HG03095 (cell line): Measurements from ENCODE around the gene TLE2.
"Not testable (repeated sequence)": the region's sequence is repeated elsewhere in the genome, so short reads cannot be mapped to it uniquely, and the experiment has no call there.

Experiments
- ATAC-seq: cut with Tn5 transposase; IDR thresholded peaks from one replicate; pipeline ENCODE4 v1.9.1; 2021; ENCODE audit warnings: moderate library complexity; ENCODE audit not compliant: unreplicated experiment

The TLE2 gene

DNA sequence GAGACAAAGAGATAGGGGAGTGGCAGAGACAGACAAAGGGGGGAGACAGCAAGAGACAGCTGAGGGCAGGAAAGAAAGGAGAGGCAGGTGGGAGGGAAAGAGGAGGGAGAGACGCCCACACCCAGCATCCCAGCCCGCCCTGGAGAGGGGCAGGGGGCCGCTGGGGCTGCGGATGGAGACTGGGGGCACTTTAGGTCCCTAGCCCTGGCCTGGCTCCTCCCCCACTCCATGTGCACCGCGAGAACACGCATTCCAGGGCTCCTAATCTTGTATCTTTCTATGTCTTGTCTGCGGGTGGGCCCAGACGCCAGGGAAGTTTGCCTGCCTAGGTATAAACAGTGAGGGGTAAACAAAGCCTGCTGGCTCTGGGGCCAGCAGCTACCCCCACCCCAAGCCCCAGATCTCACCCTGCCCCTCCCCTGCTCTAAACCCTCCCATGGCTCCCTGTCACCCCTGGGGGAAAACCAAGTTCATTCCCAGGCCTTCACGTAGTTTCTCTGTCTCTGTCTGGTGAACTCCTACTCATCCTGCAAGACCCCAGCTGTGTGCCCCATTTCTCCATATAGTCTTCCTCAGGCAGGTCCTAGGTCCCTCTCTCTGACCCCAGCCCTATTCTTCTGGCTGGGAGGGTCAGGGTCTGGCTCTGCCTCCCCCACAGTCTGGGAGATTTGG is 27.5 kb upstream of the TLE2 start:
- ATAC-seq, result no peak

DNA sequence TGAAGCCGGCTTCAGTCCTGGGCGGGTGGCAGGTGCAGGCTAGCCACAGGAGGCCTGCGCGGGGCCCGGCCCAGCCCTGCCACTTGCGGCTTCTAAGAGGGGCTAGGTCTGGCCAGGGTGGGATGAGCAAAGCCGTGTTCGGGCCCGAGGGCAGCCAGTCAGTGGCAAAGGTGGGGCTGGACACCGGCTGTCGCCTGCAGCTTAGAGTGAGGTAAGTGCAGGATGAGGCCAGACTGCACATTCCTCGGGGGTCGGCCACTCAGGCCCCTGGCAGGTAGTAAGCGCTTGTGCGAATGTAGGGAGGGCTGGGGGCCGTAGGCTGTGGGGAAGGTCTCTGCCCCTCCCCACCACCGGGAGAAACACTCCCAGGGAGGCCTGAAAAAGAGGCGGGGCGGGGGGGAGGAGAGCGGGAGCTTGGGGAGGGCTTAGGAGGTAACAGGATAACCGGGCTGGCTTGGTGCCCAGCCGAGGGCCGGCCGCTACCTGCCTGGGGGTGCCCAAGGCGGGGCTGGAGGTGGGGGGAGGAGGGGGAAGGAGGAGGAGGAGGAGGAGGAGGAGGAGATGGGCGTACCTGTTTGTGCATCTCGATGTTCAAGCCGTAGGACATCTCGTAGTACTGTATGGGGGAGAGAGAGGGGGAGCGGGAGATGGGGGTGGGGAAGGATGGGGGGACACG is 26.8 kb upstream of the TLE2 start:
- no peak for ATAC-seq

DNA sequence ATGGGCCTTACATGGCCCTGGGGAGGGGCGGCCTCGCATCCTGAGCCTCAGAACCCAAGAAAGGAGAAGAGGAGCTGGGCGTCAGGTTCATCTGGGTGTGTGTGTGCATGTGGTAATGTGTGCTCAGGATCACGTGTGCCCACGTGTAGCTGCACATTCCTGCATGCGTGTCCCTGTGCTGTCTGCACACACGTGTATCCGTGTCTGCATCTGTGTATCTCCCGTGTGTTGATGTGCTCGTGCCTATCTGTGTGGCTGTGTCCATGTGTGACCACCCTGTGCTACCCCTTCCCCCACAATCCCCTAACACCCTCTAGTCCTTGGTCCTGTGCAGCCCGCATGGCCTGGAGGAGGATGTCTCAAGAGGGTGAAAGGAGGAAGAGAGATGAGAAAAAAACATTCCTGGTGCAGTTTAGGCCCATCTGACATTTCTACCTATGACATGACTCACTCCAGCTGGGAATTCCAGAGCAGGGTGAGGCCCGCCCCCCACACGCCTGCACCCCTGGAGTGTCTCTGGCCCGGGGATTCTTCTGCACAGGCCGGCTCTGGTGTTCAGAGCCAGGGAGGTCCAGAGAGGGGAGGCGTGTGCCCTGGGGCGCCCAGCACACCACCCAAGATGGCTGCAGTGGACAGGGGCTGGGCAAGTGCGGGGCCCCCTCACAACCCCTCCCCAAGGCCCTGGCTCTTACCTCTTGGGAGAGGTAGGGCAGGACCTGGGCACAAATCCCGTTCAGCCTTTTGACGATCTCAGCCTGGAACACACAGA is 26.1 kb upstream of the TLE2 start:
- no peak for ATAC-seq

DNA sequence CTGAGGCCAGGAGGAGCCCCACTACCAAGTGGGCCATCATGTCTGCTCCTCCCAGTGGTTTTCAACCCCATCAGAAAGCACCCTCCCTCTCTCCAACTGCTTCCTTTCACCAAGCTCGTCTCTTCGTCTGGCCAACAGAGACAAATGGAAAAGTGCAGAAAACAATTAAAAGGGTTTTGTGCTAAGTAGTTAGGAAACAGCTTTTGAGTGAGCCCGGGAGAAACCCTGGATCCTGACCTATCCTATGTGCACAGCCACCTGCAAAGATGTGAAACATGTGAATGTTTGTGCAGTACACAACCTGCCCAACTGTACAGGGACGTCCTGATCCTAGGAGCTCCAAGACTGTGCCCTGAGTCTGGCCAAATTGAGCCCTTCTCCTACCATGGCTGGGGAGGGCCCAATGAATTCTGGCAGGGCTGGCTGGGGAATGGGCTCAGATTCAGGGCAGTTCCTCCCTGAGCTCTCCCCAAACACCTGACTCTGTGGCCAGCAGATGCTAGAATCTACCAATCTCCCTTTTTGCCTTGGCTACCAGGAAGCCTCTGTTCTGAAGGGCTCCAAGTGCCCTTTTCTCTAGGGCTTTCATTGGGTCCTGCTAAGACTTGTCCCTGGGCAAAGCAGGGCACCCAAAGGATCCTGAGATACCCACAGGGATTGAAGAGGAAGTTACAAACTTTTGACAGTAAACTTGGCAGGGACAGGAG is 25.3 kb upstream of the TLE2 start:
- ATAC-seq, result no peak

DNA sequence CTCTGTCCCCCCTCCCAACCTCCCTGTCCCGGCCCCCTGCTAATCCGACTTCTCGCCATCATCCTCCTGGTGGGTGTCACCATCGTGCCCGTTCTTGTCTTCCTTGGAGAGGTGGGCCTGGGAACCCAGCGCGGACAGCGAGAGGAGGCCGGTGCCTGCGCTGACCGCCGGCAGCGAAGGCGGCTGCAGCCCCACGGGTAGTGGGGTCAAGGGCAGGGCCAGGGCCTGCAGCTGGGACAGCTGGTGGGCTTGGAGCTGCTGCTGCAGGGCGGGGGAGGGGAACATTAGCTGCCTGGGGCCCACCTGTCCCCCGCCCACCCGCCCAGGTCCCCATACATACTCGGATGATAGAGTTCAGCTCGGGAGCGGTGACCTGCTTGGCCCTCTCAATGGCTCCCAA is 24.7 kb upstream of the TLE2 start:
- no peak for ATAC-seq

DNA sequence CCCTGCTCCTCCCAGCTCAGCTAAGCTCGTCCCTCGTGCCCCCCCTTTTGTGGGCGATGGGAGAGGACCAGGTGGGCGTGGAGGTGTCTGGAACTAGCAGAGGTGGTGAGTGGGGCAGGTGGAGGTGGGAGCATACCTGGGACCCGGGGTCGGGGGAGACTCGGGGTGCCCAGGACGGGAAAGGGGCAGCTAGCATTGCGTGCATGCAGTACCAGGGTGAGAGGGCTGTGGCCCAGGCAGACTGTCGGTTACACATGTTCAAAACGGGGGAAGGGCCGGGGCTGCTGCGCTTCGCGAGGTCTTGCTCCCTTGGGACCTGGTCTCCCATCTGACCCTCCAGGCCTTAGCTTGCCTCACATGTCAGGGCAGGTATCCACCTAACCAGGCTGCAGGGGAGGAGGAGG is 24.1 kb upstream of the TLE2 start:
- no peak for ATAC-seq

DNA sequence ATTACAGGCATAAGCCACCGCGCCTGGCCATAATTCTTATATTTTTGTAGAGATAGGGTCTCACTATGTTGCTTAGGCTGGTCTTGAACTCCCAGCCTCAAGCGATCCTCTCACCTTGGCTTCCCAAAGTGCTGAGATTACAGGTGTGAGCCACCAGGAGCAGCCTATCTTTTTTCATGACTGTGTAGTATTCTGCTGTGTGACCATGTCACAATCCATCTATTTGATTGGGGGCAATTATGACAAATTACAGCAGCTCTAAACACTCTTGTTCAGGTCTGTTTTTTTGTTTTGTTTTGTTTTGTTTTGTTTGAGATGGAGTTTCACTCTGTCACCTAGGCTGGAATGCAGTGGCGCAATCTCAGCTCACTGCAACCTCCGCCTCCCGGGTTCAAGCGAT is 20.9 kb upstream of the TLE2 start:
- not testable (repeated sequence) for ATAC-seq

DNA sequence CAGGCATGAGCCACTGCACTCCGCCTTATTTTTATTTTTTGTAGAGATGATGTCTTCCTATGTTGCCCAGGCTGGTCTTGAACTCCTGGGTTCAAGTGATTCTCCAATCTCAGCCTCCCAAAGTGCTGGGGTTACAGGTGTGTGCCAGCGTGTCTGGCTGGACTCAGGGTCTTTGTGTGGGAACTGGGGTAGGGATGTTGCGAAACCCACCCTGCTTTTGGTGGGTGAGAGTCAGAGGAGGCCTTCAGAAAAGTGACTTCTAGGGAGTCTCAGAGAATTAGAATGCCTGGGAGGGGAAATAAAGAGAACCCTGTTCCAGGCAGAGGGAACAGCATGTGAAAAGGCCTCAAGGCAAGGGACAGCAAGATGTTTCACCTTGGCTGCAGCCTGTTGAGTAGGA is 20.0 kb upstream of the TLE2 start:
- ATAC-seq, result no peak

DNA sequence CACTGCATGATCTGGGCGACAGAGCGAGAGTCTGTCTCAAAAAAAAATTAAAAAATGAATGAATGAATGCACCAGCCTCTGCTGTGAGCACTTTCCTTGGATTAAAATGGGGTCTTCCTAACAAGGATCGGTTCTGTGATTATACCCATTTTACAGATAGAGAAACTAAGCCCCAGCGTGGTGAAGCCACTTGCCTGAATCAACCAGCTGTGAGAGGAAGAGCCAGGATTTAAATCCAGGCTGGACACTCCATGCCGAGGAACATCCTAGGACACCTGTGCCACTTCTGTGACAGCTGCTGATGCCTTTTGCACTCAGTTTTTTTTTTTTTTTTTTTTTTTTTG is 19.1 kb upstream of the TLE2 start:
- ATAC-seq, result no peak

DNA sequence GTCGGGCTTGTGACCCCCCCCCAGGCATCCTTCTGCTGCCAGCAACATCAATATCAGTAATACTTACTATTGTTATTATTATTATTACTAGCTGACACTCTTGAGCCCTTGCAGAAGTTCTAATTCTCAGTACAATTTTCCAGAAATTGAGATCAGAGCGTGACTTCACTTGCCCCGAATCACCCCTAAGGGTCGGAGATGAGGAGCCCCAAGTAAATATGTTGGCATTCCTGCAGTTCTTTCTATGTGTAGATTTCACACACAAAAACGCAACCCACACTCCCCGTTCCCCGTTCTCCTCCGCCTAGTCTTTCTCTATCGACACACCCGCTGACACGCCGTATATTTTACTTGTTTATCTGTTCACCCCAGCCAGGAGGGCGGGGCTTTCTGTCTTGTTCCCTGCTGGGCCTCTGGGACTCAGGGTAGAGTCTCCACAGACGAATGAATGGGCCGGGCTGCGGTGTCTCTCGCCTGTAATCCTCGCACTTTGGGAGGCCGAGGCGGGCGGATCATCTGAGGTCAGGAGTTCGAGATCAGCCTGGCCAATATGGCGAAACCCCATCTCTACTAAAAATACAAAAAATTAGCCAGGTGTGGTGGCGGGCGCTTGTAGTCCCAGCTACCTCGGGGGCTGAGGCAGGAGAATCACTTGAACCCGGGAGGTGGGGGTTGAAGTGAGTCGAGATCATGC is 18.6 kb upstream of the TLE2 start:
- no peak for ATAC-seq

DNA sequence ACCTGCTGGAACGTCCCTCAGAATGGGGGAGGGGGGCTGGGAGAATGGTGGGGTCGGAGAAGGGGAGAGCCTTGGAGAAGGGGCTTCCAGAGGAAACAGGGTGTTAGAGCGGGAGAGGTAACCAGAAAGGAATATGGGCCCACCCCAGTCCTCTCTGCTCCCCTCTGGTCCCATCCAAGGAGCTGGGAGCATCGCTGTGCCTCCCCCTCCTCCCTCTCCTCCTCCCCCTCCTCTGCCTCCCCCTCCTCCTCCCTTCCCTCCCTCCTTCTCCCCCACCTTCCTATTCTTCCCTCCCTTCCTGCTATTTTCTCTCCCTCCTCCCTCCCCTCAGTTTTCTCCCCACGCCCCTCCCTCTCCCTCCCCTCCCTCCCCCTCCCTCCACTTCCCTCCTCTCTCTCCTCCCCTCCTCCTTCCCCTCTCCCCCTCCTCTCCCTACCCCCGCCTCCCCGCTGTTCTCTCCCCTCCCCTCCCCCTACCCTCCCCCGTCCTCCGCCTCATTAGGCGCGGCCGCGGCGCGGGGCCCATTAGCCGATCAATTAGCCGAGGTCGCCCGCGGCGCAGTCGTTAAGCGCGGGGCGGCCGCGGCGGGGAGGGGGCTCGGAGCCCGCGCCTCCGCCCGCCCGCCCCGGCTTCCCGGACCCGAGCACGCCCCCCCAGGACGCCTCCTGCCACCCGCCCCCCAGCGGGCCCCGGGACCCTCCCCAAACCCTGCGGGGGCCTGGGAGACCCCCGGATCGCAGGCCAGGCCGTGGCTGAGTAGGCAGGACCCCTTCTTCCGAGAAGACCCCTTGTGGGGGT is 17.8 kb upstream of the TLE2 start:
- ATAC-seq, result no peak

DNA sequence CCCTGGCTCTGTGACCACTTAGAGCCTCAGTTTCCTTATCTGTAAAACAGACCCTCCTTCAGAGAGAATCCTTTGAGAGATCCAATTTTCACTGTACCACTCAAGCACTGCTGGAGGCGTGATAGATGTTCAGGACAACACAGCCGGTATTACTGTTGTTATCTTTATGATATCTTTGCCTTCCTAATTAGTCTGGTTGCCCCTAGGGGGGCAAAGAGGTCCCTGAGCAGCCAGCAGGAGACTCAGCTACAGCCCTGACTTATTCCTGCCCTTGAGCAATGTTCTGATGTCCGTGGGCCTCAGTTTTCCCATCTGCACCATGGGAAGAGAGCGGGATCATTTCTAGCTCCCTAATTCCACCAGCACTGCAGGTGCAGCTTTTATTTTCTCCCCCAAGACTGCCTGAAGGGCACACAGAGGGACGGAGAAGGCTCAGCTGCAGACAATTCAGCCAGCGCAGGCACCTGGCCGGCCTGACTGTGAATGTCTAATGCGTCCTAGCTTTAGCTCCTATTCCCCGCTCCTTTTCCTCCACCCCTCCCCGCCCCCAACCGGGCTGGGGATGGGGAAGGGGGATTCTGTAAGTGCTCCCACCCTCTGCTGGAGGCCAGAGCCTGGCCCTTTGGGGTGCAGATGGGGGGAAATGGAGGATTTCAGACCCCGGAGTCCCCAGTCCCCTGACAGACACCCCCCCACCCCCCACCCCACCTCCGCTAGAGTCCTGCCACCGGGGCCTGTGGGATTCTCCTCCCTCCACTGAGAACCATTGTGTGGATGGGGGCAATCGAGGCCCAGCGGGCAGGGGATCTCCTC is 17.0 kb upstream of the TLE2 start:
- ATAC-seq, result no peak

DNA sequence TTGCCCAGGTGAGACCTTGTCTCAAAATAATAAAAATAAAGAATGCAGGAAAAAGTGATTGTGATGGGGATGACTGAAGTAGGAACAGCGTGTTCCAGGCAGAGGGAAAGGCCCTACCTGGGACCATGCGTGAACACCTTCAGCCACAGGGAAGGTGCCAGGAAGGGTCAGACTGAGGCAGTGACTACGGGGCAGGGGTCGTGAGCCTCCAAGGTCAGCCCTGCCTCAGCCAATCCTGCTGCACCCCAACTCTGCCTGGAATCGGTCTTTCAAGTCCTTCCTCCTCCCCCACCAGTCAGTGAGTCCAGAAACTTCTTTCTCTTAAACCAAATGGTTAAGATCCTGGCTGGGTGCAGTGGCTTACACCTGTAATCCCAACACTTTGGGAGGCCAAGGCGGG is 16.1 kb upstream of the TLE2 start:
- ATAC-seq, result no peak

DNA sequence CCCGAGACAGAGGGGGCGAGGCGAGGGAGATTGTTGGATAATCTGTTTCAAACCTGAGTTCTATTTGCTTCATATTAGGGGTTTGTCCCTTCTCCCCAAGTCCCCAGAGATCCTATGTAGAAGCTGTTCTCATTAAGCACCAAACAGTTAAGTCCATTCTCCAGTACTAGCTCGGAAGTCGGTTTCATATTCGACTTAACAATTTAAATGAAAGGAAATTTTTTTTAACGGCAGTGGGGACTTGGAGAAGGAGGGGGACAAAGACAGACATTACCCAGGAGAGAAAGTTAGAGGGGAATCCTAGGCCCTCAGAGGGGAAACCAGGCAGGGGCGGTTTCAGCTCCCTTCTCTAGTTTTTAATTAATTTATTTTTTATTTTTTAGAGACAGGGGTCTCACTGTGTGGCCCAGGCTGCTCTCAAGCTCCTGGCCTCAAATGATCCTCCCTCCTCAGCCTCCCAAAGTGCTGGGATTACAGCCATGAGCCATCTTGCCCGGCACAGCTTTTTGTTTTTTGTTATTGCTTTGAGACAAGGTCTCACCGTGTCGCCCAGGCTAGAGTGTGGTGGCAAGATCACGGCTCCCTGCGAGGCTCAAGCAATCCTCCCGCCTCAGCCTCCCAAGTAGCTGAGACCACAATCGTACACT is 13.7 kb upstream of the TLE2 start:
- ATAC-seq, result no peak

DNA sequence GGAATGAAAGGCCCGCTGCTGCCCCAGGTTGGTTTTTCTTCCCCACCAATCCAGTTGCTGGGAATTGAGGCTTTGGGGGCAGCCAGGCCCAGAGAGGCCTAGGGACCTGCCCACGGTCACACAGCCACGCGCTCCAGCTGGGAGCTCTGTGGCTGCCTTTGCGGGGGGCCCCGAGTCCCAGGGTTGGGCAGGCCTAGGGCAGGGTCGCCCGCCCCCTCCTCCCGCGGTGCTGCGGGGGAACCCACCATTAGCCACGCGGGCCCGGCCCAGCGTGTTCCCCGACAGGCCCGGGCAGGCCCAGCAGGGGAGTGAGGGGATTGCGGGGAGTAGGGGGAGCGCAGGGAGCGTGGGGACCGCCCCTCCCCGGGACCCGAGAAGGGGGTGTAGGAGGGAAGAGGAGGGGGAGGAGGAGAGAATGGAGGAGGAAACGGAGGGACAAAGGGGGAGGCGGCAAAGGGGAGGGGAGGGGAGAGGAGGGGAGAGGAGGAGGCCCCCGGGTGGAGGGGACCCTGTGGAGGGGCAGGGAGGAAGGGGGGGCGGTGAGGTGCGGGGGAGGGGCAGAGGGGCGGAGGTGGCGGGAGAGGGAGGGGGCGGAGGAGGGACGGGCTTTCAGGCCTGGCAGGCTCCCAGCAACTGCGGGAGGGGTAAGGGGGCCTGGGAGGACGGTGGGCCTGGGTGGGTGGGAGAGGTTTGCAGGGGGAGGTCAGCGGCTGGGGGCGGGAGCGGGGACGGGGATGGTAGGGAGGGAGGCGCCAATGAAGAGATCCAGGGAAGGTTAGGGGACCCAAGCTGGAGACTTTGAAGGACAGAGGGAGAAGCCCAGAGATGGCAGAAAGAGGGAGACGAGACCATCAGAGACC is 12.9 kb upstream of the TLE2 start:
- no peak for ATAC-seq

DNA sequence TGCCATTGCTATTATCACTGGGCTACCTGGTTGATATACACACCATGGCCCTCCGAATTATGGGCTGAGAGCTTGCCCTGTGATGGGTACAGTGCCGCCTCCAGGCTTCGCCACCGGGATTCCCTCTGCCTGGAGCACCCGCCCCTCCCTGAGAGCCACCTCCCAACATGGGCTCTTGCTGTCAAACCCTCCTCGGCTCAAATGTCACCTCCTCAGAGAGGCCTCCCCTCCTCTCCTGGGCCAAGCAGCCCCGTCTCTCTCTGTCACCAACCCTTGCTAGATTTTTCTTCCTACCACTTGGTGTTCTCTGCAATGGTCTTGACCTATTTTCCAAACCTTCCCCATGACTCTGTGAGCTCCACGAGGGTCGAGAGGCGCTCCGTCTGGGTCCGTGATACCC is 12.2 kb upstream of the TLE2 start:
- no peak for ATAC-seq

DNA sequence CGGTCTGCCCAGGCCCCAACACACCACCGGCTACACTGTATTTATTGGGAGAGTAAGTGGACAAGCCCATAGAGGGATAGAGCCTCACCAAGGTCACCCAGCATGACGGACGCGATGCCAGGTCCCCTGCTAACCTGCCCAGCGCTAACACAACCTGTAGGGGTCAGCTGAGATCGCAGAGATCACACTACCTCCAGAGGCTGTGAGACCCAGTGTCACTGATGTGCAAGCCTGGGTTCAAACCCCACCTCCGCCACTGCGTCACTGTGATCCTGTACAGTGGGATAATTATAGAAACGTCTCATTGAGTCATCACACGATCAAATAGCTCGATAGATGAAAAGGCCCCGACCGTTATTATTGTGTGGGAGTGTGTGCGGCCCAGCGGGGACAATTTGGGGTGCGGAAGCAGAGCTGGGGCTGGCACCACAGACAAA is 10.6 kb upstream of the TLE2 start:
- no peak for ATAC-seq

DNA sequence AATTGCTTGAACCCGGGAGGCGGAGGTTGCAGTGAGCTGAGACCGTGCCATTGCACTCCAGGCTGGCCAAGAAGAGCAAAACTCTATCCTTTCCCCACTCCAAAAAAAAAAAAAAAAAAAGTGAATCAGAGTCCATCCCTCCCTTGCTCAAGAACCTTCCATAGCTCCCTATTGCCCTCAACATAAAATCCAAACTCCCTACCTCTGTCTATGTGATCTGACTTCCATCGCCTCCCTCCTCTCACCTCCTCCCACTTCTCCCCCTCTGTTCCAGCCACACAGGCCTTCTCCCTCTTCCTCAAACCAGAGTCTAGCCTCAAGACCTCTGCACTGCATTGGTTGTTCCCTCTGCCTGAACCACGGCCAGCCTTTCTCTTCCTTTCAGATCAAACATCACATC is 10.0 kb upstream of the TLE2 start:
- ATAC-seq, result no peak
